NT2/D1 (cell line): ENCODE results near the gene OSBPL3.

Experiments used
- DNase-seq: peaks from one replicate; pipeline ENCODE4 v3.0.0-alpha.2; 2011; ENCODE audit warnings: low read depth, low spot score
- H3K27me3 ChIP-seq: 2 replicates; pipeline ENCODE4 v1.6.0; 2011; ENCODE audit warnings: mild to moderate bottlenecking; ENCODE audit not compliant: insufficient read length, insufficient read depth
- H3K36me3 ChIP-seq: 2 replicates; pipeline ENCODE4 v1.6.1; 2011; ENCODE audit warnings: mild to moderate bottlenecking, low read length, mixed read lengths; ENCODE audit not compliant: insufficient read depth, insufficient read length
- H3K4me1 ChIP-seq: 2 replicates; pipeline ENCODE4 v1.5.1; 2011; ENCODE audit not compliant: insufficient read depth, insufficient read length
- H3K4me3 ChIP-seq: 2 replicates; pipeline ENCODE4 v1.5.1; 2011; ENCODE audit warnings: low read depth; ENCODE audit not compliant: insufficient read length
- H3K9ac ChIP-seq: 2 replicates; pipeline ENCODE4 v1.6.0; 2011; ENCODE audit warnings: low read depth; ENCODE audit not compliant: insufficient read length
- H3K9me3 ChIP-seq: 2 replicates; pipeline ENCODE4 v1.5.1; 2011; ENCODE audit warnings: mild to moderate bottlenecking, low read length; ENCODE audit not compliant: insufficient read depth
- SUZ12 ChIP-seq: IDR thresholded peaks from 2 replicates; pipeline ENCODE4 v1.6.1; 2011; ENCODE audit not compliant: insufficient read length, insufficient read depth; ENCODE audit errors: extremely low read depth
- YY1 ChIP-seq: IDR thresholded peaks from 2 replicates; pipeline ENCODE4 v1.6.1; 2011; ENCODE audit not compliant: insufficient read length, insufficient read depth
- ZNF274 ChIP-seq: IDR thresholded peaks from 2 replicates; pipeline ENCODE4 v1.6.1; 2011; ENCODE audit warnings: mild to moderate bottlenecking, low read depth, low read length

Gene OSBPL3

DNA sequence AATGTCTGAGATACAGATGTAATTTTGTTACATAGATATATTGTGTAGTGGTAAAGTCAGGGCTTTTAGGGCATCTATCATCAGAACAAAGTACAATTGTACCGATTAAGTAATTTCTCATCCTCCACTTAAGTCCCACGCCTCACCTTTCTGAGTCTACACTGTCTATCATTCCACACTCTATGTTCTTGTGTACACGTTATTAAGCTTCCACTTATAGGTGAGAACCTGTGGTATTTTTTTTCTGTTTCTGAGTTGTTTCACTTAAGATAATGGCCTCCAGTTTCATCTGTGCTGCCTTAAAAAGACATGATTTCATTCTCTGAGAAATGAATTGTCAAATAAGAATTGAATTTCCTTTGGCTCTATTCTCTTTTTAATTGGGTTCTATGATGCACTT, 15.5 kb upstream of the OSBPL3 start:
- DNase-seq = no peak
- TF ChIP-seq SUZ12 (no peak), ZNF274 (no peak), YY1 (no peak)
- H3K9me3 ChIP-seq = no peaks in the 10 kb centered on the region
- H3K9ac ChIP-seq = no peak overlapping the region
- H3K4me3 ChIP-seq = no peak overlapping the region
- no peaks in the 10 kb centered on the region for H3K36me3 ChIP-seq
- H3K27me3 ChIP-seq = no peaks in the 10 kb centered on the region
- no peaks in the 10 kb centered on the region for H3K4me1 ChIP-seq

DNA sequence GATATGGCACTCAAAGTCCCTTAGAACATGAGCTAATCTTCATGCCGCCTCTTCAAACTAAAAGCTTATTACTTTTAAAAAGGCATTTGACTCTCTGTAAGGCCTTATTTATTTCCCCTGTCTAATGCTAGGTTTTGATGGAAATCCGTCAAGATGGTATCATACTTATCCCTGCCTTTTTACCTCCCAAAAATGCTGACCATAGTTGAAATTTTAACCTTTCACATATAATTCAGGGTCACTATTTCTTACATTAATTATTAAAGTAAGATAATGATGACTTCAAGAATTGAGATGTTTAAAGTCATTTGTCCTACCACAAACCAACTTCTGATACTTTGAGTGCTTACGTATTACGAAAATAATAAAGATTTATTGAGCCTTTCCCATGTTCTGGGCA, 12.3 kb upstream of the OSBPL3 start:
- Histone ChIP-seq H3K27me3 (no peaks in the 10 kb centered on the region), H3K4me1 (no peaks in the 10 kb centered on the region), H3K36me3 (no peaks in the 10 kb centered on the region), H3K9me3 (no peaks in the 10 kb centered on the region), H3K9ac (no peak overlapping the region), H3K4me3 (no peak overlapping the region)
- DNase-seq = no peak
- TF ChIP-seq ZNF274 (no peak), YY1 (no peak), SUZ12 (no peak)

DNA sequence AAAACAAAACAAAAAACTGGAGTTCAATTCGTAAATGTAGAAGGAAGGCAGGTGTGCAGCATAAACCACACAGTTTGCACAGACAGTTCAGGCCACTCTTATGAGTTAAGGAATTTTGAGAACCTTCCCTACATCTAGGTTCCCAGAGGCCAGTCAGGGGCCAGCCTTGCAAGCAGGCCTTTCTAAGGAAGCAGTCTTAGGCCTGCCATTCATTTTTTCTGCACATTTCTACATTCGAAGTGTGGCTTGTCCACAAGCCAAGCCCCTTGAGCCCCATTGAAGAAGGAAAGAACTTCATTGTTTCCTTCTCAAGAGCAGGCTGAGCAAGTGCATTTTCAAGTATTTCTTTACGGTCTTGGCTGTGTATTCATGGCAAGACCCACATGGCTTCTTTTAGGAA, 11.4 kb upstream of the OSBPL3 start:
- Histone ChIP-seq H3K4me1 (no peaks in the 10 kb centered on the region), H3K4me3 (no peak overlapping the region), H3K27me3 (no peaks in the 10 kb centered on the region), H3K9ac (no peak overlapping the region), H3K36me3 (no peaks in the 10 kb centered on the region), H3K9me3 (no peaks in the 10 kb centered on the region)
- DNase-seq = no peak
- TF ChIP-seq YY1 = no peak
- no peak for TF ChIP-seq ZNF274
- TF ChIP-seq SUZ12 = no peak

DNA sequence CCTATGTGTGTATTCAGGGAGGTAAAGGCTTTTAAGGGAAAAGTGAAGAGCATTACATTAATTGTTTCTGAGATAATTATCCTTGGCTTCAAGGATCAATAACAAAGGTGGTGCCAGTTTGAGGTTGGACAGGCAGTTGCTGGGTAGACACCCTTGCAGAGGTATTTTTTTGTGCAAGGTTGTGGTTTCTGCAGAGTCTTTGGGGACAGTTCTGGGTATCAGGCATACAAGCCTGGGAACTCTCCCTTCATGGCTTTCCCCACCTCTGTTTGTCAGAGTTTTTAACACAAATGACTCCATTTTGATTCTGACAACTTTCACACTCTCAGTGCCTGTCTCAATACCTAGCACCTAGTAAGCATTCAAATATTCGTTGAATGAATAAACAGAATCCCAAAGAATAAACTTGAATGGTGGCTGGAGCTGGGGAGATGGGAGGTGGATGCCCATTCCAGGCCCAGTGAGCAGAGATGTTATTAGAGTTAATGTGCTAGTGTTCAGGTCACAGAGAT, 7.4 kb upstream of the OSBPL3 start:
- no peak for DNase-seq
- no peak overlapping the region for H3K4me3 ChIP-seq
- peaks cover 12% of the 10 kb centered on the region for H3K27me3 ChIP-seq
- H3K4me1 ChIP-seq = peaks cover 3% of the 10 kb centered on the region
- TF ChIP-seq SUZ12 = no peak
- TF ChIP-seq ZNF274 = no peak
- no peak for TF ChIP-seq YY1
- no peak overlapping the region for H3K9ac ChIP-seq
- H3K36me3 ChIP-seq = no peaks in the 10 kb centered on the region
- peaks cover 10% of the 10 kb centered on the region; the same call in 1 of the 2 replicates for H3K9me3 ChIP-seq

DNA sequence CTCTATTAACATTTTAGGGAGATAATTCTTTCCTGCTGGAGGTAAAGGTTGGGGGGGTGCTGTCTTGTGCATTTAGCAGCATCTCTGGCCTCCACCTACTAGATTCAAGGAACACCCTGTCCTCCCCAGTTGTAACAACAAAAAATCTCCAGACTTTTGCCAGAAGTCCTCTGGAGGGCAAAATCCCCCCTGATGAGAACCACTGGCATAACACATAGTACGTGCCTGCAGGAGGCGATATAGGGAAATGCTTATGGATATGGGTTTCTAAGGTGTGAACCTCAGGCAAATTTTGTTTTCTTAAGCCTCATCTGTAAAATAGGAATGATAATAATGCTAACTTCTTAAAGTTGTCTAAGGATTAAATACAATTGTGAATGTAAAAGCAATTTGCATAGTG, 2.9 kb upstream of the OSBPL3 start:
- TF ChIP-seq ZNF274 (no peak), YY1 (no peak), SUZ12 (no peak)
- Histone ChIP-seq H3K9me3 (peaks cover 10% of the 10 kb centered on the region; the same call in 1 of the 2 replicates), H3K27me3 (peaks cover 32% of the 10 kb centered on the region), H3K4me3 (no peak overlapping the region), H3K4me1 (peaks cover 3% of the 10 kb centered on the region), H3K9ac (no peak overlapping the region), H3K36me3 (no peaks in the 10 kb centered on the region)
- no peak for DNase-seq

DNA sequence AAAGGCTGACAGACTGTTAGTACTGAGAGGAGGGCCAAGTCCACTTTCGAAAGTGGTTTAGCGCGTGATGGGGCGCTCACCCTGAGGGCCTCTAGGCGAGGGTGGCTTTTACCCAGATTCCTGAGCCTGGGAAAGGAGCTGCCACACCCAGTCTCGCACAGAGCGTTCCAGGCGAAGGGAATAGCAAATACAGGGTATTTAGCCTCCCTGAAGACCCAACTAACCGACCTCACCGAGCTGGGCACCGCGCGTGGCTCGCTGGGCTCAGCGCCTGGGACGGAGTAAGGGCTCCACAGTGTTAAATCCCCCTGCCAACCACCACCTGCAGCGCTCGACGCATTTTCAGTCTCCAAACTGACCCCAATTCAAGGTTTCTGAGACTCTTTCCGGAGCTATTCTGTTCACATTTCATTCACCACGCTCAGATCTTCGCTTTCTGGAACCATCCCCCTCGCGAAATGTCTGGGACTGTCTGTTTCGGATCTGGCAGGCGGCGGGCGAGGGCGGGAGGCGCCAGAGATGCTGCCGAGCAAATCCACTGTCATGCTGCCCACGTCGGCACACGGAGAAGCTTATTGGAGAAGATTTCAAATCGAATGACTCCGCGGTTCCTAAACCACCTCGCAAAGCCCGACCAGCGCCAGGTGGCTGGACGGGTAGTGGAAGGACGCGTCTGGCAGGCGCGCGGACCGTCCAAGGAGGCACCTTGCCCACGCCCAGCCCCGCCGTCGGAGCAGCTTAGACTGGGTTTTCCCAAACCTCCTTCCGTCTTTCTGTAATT, 1.4 kb upstream of the OSBPL3 start:
- no peaks in the 10 kb centered on the region for H3K36me3 ChIP-seq
- peaks cover 3% of the 10 kb centered on the region for H3K4me1 ChIP-seq
- peak overlapping the region; percentile 34 for H3K9ac ChIP-seq
- peaks cover 32% of the 10 kb centered on the region for H3K27me3 ChIP-seq
- peaks cover 10% of the 10 kb centered on the region; the same call in 1 of the 2 replicates for H3K9me3 ChIP-seq
- no peak for DNase-seq
- H3K4me3 ChIP-seq = peak overlapping the region; percentile 60
- no peak for TF ChIP-seq ZNF274
- TF ChIP-seq SUZ12 = peak; percentile 74

DNA sequence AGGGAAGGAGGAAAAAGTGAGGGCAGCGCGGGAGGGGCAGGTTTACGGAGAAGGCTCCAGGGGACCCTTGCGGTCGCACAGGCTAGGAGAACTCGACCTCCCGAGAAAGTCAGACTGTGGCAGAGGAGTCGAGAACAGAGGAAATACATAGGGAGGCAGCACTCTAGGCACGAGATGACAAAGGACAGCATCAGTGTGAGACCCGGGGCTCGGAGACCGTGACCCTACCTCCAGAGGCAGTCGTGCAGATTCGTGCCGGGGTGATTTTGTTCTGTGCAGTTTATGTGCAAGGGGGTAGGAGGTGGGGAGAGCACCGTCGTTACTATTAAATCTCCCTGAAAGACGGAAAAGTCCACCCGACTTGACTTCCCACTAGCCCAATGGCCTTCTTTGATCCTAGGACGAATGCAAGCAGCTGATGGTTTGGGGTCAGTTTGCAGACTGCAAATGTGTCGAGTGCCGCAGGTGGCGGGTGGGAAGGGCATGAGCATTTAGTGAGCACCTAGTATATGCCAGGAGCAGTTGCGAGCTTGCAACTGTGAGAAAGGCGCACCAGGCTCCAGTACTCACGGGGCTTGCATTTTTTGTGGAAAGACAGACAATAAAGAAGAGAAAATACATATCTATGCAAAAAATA, 674 bp upstream of the OSBPL3 start:
- Histone ChIP-seq H3K4me3 (peak overlapping the region; percentile 60), H3K9me3 (peaks cover 10% of the 10 kb centered on the region; the same call in 1 of the 2 replicates), H3K36me3 (no peaks in the 10 kb centered on the region), H3K9ac (peak overlapping the region; percentile 80), H3K27me3 (peaks cover 32% of the 10 kb centered on the region), H3K4me1 (peaks cover 3% of the 10 kb centered on the region)
- TF ChIP-seq SUZ12 (no peak), ZNF274 (no peak), YY1 (no peak)
- no peak for DNase-seq
